Measurements from ENCODE around the gene SLC12A5.
A peak's percentile ranks its signal among the peaks of the same experiment; 100 is the strongest.
"Not testable (repeated sequence)": the region's sequence is repeated elsewhere in the genome, so short reads cannot be mapped to it uniquely, and the experiment has no call there.

The SLC12A5 gene

DNA sequence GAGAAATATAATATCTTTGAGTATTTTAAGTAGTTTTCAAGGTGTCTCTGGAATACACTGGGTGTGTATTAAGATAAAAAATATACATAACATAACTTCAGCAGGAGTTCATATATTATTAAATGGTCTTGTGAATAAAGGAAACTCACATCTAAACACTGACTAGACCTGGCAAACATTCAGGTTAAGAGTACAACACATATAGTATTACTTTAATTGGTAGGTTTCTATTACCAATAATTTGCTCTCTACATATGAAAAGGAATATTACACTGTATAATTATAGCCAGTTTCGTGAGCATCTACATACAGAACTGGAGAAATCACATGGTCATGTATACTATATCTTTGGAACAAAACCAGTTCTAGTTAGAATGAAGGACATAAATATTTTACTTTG lies 52.1 kb downstream of the SLC12A5 start:
- no peak for DNase-seq

DNA sequence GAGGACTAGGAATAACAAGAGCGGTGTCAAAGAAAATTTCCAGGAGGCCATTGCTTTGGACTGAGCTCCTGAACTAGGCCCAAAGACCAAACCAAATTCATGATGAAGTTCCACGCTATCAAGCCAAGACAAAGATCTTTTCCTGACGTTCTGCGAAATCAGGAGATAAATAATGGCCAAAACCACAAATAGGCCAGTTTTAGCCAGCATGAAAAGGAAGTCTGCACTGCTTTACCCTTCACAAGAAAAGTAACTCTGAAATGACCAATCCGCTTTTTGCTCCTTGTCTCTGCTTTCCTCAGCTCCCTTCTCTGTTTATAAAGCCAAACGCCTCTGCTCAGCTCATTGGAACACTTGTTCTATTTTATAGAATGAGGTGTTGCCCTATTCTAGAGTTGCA lies 54.1 kb downstream of the SLC12A5 start:
- DNase-seq: no peak

DNA sequence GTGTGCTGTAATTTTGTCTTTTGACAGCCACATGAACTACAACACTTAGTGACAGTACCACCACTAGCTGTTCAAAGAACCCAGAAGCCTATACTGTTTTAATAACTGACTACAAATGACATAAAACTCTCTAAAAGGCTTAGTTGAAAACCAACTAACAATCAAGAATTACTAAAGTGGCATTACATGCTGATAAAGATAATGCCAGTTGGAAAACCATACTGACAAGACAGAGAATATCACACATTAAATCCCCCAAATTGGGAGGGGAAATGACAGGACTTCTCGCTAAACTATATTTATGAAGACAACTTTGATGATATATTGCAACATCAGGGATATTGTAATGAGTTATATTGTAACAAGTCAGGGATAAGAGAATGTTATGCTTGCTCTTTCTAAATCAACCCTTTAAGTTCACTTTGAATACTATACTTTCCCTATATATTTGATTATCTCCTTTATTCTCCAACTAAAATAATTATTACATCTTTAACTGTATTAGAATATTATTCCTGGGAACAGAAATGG lies 54.6 kb downstream of the SLC12A5 start:
- no peak for DNase-seq

- no peak for DNase-seq
Observed at GRCh38 chr20:46084805-46085178, 55.8 kb downstream of the SLC12A5 start.

DNA sequence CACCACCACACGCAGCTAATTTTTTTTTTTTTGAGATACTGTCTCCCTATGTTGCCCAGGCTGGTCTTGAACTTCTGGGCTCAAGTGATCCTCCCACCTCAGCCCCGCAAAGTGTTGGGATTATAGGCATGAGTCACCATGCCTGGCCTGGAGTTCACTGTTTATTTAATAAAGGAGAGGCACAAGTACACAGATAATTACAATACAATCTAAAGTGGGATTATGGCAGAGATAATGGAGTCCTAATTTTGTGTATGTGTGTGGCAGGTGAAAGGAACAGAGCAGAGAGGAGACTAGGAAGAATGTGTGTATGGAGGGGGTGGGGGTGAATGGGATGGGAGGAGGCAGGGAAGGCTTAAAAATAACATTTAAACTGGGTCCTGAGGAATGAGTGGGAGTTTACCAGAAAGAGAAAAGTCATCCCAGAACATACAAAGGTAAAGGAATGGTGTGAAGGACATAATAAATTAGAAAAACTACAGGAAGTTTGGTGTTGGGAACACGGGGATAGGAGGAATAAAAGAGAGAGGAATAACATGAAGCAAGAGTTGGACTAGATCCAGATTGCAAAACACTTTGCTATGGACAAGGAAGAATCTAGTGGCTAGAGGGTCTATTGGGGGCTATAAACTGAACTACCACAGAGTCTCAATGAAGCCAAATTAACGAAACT lies 56.3 kb downstream of the SLC12A5 start:
- no peak for DNase-seq

DNA sequence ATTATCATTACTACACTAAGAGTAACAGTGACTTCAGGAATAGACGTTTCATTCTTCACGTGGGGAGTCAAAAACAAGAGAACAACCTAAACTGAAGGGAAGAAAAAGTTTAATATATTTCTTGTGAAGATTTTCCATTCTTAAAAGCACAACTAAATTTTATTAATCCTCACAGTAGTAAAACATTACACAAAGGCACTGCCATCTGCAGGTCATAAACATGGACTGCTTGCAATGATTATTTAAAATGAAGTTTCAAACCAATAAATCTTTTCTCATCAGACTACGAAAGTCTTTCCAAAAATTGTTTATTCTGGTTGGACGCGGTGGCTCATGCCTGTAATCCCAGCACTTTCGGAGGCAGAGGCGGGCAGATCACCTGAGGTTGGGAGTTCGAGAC lies 58.1 kb downstream of the SLC12A5 start:
- DNase-seq: no peak

- DNase-seq: peak; percentile 18
Observed at GRCh38 chr20:46088409-46089166, 59.6 kb downstream of the SLC12A5 start.

DNA sequence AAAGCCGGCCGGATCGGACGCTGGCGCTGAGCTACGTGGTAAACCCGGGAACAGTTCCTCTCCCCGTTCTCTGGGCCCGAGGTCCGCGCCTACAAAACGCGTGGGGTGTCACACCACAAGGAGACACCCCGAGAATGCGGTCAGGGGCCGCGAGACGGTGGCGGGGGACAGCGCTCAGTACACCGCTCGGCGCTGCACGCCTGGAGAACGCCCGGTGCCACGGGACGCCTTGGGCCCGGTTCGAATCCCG lies 60.1 kb downstream of the SLC12A5 start:
- no peak for DNase-seq

- peak; percentile 100 for DNase-seq
Observed at GRCh38 chr20:46089417-46090388, 60.7 kb downstream of the SLC12A5 start, which contains the start of gene NCOA5. Gene NCOA5, minus strand, starts transcription at chr20:46089962. Its CDS starts 10,538 bp downstream, at chr20:46079424.

DNA sequence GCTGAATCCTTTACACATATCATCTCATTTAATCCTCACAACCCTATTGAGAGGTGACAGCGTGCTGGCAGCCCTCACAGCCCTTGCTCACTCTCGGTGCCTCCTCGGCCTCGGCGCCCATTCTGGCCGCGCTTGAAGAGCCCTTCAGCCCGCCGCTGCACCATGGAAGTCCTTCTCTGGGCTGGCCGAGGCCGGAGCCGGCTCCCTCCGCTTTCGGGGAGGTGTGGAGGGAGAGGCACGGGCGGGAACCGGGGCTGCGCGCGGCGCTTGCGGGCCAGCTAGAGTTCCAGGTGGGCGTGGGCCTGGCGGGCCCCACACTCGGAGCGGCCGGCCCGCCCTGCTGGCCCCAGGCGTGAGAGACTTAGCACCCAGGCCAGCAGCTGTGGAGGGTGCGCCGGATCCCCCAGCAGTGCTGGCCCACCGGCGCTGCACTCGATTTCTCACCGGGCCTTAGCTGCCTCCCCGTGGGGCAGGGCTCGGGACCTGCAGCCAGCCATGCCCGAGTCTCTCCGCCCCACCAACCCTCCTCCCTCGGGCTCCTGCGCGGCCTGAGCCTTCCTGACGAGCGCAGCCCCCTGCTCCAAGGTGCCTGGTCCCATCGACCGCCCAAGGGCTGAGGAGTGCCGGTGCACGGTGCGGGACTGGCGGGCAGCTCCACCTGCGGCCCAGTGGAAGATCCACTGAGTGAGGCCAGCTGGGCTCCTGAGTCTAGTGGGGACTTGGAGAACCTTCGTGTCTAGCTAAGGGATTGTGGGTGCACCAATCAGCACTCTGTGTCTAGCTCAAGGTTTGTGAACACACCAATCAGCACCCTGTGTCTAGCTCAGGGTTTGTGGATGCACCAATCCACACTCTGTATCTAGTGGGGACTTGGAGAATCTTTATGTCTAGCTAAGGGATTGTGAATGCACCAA lies 62.9 kb downstream of the SLC12A5 start:
- DNase-seq: not testable (repeated sequence)

DNA sequence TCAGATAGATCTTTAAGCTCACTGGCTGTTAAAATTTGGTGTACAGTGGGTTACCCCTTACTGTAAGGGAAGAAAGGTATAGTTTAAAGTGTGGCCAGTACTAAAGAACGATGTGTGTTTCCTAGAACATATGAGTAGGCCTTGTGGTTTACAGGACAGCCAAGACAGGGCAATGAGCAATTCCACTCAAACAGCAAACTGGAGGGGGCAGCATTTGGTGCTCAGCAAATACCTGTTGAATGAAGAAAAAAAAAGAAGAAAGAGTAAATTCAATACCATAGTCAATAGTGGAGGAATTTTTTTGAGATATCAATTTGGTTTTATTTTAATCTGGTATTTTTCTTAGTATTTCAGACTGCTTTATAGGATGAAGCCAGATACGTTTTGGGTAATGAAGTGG lies 64.5 kb downstream of the SLC12A5 start:
- DNase-seq: no peak

DNA sequence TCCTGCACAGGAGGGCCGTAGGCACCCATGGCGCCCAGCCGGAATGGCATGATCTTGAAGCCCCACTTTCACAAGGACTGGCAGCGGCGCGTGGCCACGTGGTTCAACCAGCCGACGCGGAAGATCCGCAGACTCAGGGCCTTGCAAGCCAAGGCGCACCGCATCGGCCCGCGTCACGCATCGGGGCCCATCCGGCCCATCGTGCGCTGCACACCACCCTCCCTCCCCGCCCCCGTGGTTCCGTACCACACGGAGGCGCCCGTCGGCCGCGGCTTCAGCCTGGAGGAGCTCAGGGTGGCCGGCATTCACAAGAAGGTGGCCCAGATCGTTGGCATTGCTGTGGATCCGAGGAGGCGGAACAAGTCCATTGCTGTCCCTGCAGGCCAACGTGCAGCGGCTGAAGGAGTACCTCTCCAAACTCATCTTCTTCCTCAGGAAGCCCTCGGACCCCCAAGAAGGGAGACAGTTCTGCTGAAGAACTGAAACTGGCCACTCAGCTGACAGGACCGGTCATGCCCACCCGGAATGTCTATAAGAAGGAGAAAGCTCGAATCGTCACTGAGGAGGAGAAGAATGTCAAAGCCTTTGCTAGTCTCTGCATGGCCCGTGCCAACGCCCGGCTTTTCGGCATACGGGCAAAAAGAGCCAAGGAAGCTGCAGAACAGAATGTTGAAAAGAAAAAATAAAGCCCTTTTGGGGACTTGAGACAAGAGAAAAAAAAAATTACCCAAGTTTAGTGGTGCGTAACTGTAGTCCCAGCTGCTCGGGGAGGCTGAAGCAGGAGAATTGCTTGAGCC lies 70.7 kb downstream of the SLC12A5 start:
- peak; percentile 12 for DNase-seq

GRCh38 chr20:46100444-46100843 lies 71.4 kb downstream of the SLC12A5 start:
- not testable (repeated sequence) for DNase-seq

- DNase-seq: no peak
Observed at GRCh38 chr20:46100988-46101387, 72.0 kb downstream of the SLC12A5 start.

DNA sequence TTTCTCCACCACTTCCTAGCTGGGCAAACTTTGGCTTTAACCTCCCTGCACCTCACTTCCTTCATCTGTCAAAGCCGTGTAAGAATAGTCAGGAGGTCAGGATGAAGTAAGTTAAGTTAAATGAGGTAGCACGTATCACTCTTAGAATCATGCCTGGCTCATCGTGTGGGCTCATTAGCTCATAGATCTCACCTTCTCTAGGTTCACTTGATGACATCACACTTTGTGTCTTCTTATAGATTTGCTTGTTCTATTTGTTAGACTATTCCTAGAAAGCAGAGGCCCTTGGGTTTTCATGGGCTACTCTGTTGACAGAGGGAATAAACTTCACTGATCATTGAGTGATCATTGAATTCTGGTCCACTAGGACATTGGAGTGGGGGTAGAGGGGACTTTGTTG lies 72.9 kb downstream of the SLC12A5 start:
- DNase-seq: no peak

DNA sequence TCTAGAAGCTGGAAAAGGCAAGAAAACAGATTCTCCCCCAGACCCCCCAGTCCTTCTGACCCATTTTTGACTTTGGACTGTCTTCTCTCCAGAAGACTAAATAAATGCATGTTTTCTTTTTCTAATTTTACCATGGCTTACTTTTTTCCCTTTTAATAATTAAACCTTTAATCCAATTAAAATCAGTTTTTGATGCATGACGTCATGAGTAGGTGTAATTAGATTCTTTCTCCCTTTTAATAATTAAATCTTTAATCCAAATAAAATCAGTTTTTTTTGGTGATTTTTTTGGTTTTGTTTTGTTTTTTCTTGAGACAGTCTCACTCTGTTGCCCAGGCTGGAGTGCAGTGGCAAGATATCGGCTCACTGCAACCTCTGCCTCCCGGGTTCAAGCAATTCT lies 73.9 kb downstream of the SLC12A5 start:
- DNase-seq: no peak

- DNase-seq: no peak
Observed at GRCh38 chr20:46104262-46104661, 75.2 kb downstream of the SLC12A5 start.

GRCh38 chr20:46107061-46107460 lies 78.0 kb downstream of the SLC12A5 start:
- DNase-seq: no peak

- DNase-seq: no peak
Observed at GRCh38 chr20:46108435-46108841, 79.4 kb downstream of the SLC12A5 start.

GRCh38 chr20:46108976-46109375 lies 80.0 kb downstream of the SLC12A5 start:
- no peak for DNase-seq
